DMS 273 (cell line): Measurements from ENCODE around the gene MAP3K2.

Source experiments
- DNase-seq: peaks from one replicate; lab custom pipeline; 2025; ENCODE audit not compliant: unreplicated experiment; lab: John Stamatoyannopoulos, UW

MAP3K2 gene, protein sequence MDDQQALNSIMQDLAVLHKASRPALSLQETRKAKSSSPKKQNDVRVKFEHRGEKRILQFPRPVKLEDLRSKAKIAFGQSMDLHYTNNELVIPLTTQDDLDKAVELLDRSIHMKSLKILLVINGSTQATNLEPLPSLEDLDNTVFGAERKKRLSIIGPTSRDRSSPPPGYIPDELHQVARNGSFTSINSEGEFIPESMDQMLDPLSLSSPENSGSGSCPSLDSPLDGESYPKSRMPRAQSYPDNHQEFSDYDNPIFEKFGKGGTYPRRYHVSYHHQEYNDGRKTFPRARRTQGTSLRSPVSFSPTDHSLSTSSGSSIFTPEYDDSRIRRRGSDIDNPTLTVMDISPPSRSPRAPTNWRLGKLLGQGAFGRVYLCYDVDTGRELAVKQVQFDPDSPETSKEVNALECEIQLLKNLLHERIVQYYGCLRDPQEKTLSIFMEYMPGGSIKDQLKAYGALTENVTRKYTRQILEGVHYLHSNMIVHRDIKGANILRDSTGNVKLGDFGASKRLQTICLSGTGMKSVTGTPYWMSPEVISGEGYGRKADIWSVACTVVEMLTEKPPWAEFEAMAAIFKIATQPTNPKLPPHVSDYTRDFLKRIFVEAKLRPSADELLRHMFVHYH

DNA sequence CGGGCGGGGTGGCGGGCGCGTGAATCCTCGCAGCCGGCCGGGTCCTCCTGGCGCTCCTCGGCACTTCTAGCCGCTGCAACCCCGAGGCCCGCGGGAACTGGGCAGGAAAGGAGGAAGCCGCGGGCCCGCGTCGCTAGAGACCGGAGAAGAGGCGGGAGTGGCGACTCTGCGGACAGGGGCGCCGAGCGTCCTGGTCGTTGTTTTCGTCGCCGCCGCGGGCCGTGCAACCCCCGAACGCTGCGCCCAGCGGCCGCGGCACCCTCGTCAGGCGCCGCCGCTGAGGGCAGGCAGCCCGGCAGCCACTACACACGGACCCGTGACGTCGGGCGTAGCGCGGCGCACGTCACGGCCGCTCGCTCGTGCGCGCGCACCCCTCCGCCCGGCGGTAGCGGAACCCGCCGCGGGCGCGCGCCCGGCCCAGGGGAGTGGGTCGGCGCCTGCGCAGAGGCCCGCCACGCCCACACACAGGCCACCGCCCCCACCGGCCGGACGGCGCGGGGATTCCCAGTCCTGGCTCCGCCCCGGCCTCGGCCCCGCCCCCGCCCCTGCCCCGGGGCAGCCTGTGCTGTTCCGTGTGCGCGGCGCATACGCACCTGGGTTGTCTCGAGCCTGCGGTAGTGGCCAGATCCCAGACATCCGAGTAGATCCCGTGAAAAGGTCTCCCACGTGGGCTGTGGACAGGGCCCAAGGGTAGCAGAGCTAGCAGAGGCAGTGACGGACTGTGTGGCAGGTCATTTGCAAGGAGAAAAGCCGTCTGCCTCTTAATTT is at the start of gene MAP3K2:
MAP3K2 (minus strand) TSS at position 321 of the 768 bp plus-strand sequence. CDS start 44,846 bp downstream, outside the sequence.
- peak; percentile 98 for DNase-seq

- no peak for DNase-seq
Measured at GRCh38 chr2:127437056-127437455, 49.3 kb upstream of the MAP3K2 start.

DNA sequence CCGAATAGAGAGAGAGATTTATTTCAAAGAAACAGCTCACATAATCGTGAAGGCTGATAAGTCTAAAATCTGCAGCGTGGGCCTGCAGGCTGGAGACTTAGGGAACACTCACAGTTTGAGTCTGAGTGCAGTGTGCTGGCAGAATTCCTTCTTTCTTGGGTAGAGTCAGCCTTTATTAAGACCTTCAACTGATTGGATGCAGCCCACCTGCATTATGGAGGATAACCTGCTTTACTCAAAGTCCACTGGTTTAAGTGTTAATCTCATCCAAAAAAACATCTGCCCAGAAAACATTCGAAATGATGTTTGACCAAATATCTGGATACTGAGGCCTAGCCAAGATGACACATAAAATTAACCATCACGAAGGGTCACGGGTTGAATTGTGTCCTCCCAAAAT is 46.7 kb upstream of the MAP3K2 start:
- no peak for DNase-seq

DNA sequence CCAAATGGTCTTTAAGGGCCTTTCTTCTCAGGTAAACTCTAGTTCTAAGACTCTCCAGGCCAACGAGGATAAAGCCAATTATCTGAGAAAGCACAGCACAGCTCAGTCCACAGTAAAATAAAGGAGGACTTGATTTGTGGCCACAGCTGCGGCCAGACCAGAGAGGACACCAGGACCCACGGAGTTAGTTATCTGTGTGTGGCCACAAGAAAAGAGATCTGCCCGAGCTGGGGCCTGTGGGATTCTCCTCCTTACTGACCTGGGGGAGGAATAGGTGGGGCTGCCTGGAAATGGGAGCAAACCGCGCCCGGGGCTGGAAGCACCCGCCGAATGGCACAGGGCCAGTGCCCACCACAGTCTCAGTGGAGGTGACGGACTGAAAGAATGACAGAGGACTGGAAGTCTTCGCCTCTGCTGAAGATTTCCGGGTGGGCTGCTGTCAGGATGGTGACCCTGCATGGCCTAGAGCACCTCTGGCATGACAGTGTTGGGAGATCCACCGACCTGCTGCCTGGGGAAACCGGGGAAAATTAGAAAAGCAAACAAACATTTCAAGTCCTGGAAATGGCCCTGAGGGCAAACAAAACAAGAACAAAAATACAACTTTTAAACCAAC is 43.7 kb upstream of the MAP3K2 start:
- DNase-seq: no peak

DNA sequence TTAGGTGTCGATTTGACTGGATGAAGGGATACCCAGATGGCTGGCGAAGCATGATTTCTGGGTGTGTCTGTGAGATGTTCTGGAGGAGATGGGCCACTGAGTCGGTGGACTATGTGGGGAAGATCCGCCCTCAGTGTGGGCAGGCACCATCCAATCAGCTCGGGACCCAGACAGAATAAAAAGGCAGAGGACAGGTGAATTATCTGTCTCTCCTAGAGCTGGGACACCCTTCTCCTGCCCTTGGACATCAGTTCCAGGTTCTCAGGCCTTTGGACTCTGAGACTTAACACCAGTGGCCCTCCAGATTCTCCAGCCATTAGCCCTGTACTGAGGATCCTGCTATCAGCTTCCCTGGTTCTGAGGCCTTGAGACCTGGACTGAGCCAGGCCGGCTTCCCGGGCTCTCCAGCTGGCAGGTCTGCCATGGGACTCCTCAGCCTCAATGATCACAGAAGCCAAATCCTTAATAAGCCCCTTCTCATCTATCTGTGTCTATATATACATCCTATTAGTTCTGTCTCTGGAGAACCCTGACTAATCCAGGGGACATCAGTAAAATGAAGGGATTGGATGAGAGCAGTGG is 42.2 kb upstream of the MAP3K2 start:
- DNase-seq: no peak

GRCh38 chr2:127429291-127429690 is 41.5 kb upstream of the MAP3K2 start:
- no peak for DNase-seq

- DNase-seq: no peak
Measured at GRCh38 chr2:127428815-127429109, 41.0 kb upstream of the MAP3K2 start.

DNA sequence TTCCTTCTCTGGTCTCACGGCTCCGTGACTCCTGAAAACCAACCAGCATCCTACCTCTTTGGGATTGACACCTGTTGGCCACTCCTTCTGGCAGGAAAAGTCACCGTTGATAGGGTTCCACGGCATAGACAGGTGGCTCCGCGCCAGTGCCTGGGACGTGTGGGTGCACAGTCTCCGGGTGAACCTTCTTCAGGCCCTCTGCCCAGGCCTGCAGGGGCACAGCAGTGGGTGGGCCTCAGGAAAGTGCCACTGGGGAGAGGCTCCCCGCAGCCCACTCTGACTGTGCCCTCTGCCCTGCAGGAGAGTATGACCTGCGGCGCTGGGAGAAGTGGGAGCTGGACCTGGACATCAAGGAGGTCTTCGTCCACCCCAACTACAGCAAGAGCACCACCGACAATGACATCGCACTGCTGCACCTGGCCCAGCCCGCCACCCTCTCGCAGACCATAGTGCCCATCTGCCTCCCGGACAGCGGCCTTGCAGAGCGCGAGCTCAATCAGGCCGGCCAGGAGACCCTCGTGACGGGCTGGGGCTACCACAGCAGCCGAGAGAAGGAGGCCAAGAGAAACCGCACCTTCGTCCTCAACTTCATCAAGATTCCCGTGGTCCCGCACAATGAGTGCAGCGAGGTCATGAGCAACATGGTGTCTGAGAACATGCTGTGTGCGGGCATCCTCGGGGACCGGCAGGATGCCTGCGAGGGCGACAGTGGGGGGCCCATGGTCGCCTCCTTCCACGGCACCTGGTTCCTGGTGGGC is 40.5 kb upstream of the MAP3K2 start:
- no peak for DNase-seq

DNA sequence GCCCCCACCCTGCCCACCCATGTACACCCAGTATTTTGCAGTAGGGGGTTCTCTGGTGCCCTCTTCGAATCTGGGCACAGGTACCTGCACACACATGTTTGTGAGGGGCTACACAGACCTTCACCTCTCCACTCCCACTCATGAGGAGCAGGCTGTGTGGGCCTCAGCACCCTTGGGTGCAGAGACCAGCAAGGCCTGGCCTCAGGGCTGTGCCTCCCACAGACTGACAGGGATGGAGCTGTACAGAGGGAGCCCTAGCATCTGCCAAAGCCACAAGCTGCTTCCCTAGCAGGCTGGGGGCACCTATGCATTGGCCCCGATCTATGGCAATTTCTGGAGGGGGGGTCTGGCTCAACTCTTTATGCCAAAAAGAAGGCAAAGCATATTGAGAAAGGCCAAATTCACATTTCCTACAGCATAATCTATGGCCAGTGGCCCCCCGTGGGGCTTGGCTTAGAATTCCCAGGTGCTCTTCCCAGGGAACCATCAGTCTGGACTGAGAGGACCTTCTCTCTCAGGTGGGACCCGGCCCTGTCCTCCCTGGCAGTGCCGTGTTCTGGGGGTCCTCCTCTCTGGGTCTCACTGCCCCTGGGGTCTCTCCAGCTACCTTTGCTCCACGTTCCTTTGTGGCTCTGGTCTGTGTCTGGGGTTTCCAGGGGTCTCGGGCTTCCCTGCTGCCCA is 39.7 kb upstream of the MAP3K2 start:
- DNase-seq: no peak

GRCh38 chr2:127426501-127427354 is 39.0 kb upstream of the MAP3K2 start:
- DNase-seq: no peak

DNA sequence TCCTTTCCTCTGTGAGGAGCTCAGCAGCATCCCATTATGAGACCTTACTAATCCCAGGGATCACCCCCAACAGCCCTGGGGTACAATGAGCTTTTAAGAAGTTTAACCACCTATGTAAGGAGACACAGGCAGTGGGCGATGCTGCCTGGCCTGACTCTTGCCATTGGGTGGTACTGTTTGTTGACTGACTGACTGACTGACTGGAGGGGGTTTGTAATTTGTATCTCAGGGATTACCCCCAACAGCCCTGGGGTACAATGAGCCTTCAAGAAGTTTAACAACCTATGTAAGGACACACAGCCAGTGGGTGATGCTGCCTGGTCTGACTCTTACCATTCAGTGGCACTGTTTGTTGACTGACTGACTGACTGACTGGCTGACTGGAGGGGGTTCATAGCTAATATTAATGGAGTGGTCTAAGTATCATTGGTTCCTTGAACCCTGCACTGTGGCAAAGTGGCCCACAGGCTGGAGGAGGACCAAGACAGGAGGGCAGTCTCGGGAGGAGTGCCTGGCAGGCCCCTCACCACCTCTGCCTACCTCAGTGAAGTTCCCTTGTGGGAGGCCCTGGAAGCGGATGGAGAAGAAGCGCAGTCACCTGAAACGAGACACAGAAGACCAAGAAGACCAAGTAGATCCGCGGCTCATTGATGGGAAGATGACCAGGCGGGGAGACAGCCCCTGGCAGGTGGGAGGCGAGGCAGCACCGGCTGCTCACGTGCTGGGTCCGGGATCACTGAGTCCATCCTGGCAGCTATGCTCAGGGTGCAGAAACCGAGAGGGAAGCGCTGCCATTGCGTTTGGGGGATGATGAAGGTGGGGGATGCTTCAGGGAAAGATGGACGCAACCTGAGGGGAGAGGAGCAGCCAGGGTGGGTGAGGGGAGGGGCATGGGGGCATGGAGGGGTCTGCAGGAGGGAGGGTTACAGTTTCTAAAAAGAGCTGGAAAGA is 38.0 kb upstream of the MAP3K2 start:
- no peak for DNase-seq

DNA sequence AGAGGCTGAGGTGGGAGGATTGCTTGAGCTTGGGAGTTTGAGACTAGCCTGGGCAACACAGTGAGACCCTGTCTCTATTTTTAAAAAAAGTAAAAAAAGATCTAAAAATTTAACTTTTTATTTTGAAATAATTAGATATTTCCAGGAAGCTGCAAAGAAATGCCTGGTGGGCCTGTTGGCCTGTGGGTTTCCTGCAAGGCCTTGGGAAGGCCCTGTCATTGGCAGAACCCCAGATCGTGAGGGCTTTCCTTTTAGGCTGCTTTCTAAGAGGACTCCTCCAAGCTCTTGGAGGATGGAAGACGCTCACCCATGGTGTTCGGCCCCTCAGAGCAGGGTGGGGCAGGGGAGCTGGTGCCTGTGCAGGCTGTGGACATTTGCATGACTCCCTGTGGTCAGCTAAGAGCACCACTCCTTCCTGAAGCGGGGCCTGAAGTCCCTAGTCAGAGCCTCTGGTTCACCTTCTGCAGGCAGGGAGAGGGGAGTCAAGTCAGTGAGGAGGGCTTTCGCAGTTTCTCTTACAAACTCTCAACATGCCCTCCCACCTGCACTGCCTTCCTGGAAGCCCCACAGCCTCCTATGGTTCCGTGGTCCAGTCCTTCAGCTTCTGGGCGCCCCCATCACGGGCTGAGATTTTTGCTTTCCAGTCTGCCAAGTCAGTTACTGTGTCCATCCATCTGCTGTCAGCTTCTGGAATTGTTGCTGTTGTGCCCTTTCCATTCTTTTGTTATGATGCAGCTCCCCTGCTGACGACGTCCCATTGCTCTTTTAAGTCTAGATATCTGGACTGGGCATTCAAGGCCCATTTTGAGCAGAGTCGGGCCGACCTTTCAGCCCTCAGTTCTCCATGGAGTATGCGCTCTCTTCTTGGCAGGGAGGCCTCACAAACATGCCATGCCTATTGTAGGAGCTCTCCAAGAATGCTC is 37.1 kb upstream of the MAP3K2 start:
- no peak for DNase-seq

DNA sequence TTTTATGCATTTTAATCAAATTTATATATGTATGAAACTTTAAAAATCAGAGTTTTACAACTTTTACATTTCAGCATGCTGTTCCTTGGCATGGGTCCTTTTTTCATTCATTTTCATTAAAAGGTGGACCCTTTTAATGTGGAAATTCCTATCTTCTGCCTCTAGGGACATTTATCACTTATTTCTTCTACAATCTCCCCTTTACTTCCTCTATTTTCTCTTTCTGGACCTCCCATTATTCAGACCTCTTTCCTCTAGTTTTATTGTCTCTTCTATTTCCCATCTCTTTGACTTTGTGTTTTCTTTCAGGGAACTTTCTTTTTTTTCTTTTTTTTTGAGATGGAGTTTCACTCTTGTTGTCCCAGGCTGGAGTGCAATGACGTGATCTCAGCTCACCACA is 36.1 kb upstream of the MAP3K2 start:
- DNase-seq: no peak

DNA sequence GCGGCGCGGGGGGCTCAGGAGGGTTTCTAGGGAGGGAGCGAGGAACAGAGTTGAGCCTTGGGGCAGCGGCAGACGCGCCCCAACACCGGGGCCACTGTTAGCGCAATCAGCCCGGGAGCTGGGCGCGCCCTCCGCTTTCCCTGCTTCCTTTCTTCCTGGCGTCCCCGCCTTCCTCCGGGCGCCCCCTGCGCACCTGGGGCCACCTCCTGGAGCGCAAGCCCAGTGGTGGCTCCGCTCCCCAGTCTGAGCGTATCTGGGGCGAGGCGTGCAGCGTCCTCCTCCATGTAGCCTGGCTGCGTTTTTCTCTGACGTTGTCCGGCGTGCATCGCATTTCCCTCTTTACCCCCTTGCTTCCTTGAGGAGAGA is 35.7 kb upstream of the MAP3K2 start:
- DNase-seq: peak; percentile 57

DNA sequence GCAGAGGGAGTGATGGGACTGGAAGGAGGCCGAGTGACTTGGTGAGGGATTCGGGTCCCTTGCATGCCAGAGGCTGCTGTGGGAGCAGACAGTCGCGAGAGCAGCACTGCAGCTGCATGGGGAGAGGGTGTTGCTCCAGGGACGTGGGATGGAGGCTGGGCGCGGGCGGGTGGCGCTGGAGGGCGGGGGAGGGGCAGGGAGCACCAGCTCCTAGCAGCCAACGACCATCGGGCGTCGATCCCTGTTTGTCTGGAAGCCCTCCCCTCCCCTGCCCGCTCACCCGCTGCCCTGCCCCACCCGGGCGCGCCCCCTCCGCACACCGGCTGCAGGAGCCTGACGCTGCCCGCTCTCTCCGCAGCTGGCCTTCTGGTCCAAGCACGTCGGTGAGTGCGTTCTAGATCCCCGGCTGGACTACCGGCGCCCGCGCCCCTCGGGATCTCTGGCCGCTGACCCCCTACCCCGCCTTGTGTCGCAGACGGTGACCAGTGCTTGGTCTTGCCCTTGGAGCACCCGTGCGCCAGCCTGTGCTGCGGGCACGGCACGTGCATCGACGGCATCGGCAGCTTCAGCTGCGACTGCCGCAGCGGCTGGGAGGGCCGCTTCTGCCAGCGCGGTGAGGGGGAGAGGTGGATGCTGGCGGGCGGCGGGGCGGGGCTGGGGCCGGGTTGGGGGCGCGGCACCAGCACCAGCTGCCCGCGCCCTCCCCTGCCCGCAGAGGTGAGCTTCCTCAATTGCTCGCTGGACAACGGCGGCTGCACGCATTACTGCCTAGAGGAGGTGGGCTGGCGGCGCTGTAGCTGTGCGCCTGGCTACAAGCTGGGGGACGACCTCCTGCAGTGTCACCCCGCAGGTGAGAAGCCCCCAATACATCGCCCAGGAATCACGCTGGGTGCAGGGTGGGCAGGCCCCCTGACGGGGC is 35.0 kb upstream of the MAP3K2 start:
- peak; percentile 70 for DNase-seq
